Thyroid gland (tissue), 4 donors: ENCODE measurements around the gene CACNA1D. TPM values are rescaled to one million over a fixed set of nuclear protein-coding genes. Genes with fewer than 3 reads are reported as not detected.

Experiments used
- DNase-seq, 2 donors: peaks; one replicate each; pipeline ENCODE4 v3.0.0-alpha.2; 2019
- H3K27ac ChIP-seq, 3 donors: fragments of 200-600 bp; sonication (generic); 1 replicate in 2 of 3; 2 replicates in 1 of 3; pipeline ENCODE4 v1.5.1; 2016 to 2019; ENCODE audit warnings: mild to moderate bottlenecking in 1 of 3, moderate library complexity in 1 of 3
- H3K27me3 ChIP-seq: fragments of 200-600 bp; sonication (generic); one replicate; pipeline ENCODE4 v1.5.1; 2019
- H3K36me3 ChIP-seq, 2 donors: fragments of 200-600 bp; sonication (generic); one replicate each; pipeline ENCODE4 v1.5.1; 2016 to 2019
- H3K4me1 ChIP-seq, 2 donors: fragments of 200-600 bp; sonication (generic); one replicate each; pipeline ENCODE4 v1.5.1; 2017 to 2019
- H3K4me3 ChIP-seq, 3 donors: fragments of 200-600 bp; sonication (generic); replicated peaks in 1 of 3; 1 replicate in 2 of 3; 2 replicates in 1 of 3; pipeline ENCODE4 v1.5.1; 2016; ENCODE audit warnings: mild to moderate bottlenecking in 1 of 3
- H3K9me3 ChIP-seq: fragments of 200-600 bp; sonication (generic); one replicate; pipeline ENCODE4 v1.5.1; 2017
- CTCF ChIP-seq, 6 experiments: fragments of 200-600 bp in 3 of 6; fragments of 450-650 bp in 3 of 6; sonication (generic) in 3 of 6; IDR thresholded peaks; one replicate each; pipeline ENCODE4 v1.5.1; 2016 to 2019; ENCODE audit warnings: antibody characterized with exemption in 6 of 6, mild to moderate bottlenecking in 2 of 6, inconsistent platforms in 1 of 6, moderate library complexity in 1 of 6
- POLR2A ChIP-seq, 2 donors: fragments of 450-650 bp; IDR thresholded peaks; one replicate each; pipeline ENCODE4 v1.6.1; 2017; ENCODE audit warnings: antibody characterized with exemption in 2 of 2, mild to moderate bottlenecking in 2 of 2, moderate library complexity in 1 of 2
- WGBS, 2 donors: methylation state at CpG; one replicate each; pipeline ENCODE4 v1.1.5; 2017; 5-methylcytosine and 5-hydroxymethylcytosine counted together
- intact Hi-C: fragments of 100-400 bp; cut with DNase I; formaldehyde crosslinking; loops from one replicate; pipeline ENCODE4 v1.15.1; 2023
- total RNA-seq, 4 donors: library from RNA; depleted of rRNA; stranded (reverse); fragments of >200 nt; gene quantifications; one replicate each; pipeline ENCODE4 v1.2.3, GENCODE V29; 2016

The CACNA1D gene
- total RNA-seq, 4 donors from 2014 or later = 7.1 to 46.1 (median 27.3) TPM

- intact Hi-C loops = no loop called here
- WGBS, 2 donors = 6% methylated on average over 5 of the region's 91 CpGs; no CpG with 5 or more reads in 1 of the 2 donors
- DNase-seq = peak; percentile 72 to 76
- Histone ChIP-seq H3K27me3 (no peaks in the 10 kb centered on the region), H3K9me3 (no peaks in the 10 kb centered on the region), H3K4me3 (peak within 1 kb of the TSS; percentile 24 to 71 (median 59)), H3K27ac (peak within 1 kb of the TSS; percentile 5 to 80 (median 75)), H3K36me3 (no peaks in the 10 kb centered on the region), H3K4me1 (peaks cover 24 to 37% of the 10 kb centered on the region in 2 donors)
- TF ChIP-seq CTCF (IDR thresholded peaks at IDR 0.05) = no peak
- TF ChIP-seq POLR2A (IDR thresholded peaks at IDR 0.05) = peak in 1 of 2 donors; percentile 74
These were observed 351.9 kb downstream of the CACNA1D start, which contains the start of the genes CHDH and IL17RB for GRCh38 chr3:53846134-53846850. Gene CHDH, minus strand, starts transcription at chr3:53846419. Its CDS starts 22,411 bp downstream, at chr3:53824008. Gene IL17RB, plus strand, starts transcription at chr3:53846568. Its CDS starts 21 bp downstream, at chr3:53846589.

- Histone ChIP-seq H3K4me3 (peak overlapping the region in 1 of 3 donors; percentile 71), H3K36me3 (no peaks in the 10 kb centered on the region), H3K9me3 (no peaks in the 10 kb centered on the region), H3K4me1 (peaks cover 24 to 37% of the 10 kb centered on the region in 2 donors), H3K27ac (no peak overlapping the region), H3K27me3 (no peaks in the 10 kb centered on the region)
- WGBS, 2 donors = 63 to 68% methylated on average over 9 to 10 of the region's 10 CpGs
- DNase-seq = no peak
- intact Hi-C loops = no loop called here
- TF ChIP-seq CTCF (IDR thresholded peaks at IDR 0.05) (no peak), POLR2A (IDR thresholded peaks at IDR 0.05) (no peak)
These were observed 352.4 kb downstream of the CACNA1D start for GRCh38 chr3:53846851-53847155.

- WGBS, 2 donors = 95 to 98% methylated on average over 7 of the region's 7 CpGs
- intact Hi-C loops = no loop called here
- no peaks in the 10 kb centered on the region for H3K9me3 ChIP-seq
These were observed 355.5 kb downstream of the CACNA1D start for GRCh38 chr3:53849916-53850315.

GRCh38 chr3:53850895-53851294 lies 356.5 kb downstream of the CACNA1D start:
- DNase-seq = peak in 1 of 2 donors; percentile 18
- Histone ChIP-seq H3K4me1 (peaks cover 6 to 9% of the 10 kb centered on the region in 2 donors), H3K9me3 (no peaks in the 10 kb centered on the region), H3K27me3 (no peaks in the 10 kb centered on the region), H3K27ac (no peak overlapping the region), H3K4me3 (no peak overlapping the region), H3K36me3 (no peaks in the 10 kb centered on the region)
- intact Hi-C loops = no loop called here
- WGBS, 2 donors = 59 to 76% methylated on average over 5 of the region's 5 CpGs
- TF ChIP-seq CTCF (IDR thresholded peaks at IDR 0.05) (no peak), POLR2A (IDR thresholded peaks at IDR 0.05) (no peak)

More at GRCh38 chr3:53849916-53850315, 355.5 kb downstream of the CACNA1D start:
- DNase-seq = no peak
- Histone ChIP-seq H3K4me1 (peaks cover 9 to 10% of the 10 kb centered on the region in 2 donors), H3K4me3 (no peak overlapping the region), H3K27ac (no peak overlapping the region), H3K36me3 (no peaks in the 10 kb centered on the region), H3K27me3 (no peaks in the 10 kb centered on the region)
- no peak for TF ChIP-seq POLR2A (IDR thresholded peaks at IDR 0.05)
- no peak for TF ChIP-seq CTCF (IDR thresholded peaks at IDR 0.05)

GRCh38 chr3:53856964-53857363 lies 362.6 kb downstream of the CACNA1D start:
- intact Hi-C loops = no loop called here
- Histone ChIP-seq H3K36me3 (peaks cover under 1 to 14% of the 10 kb centered on the region in 2 donors), H3K4me3 (no peak overlapping the region), H3K27ac (no peak overlapping the region), H3K27me3 (no peaks in the 10 kb centered on the region), H3K9me3 (no peaks in the 10 kb centered on the region), H3K4me1 (peaks cover 0 to 5% of the 10 kb centered on the region in 2 donors)
- TF ChIP-seq CTCF (IDR thresholded peaks at IDR 0.05) (no peak), POLR2A (IDR thresholded peaks at IDR 0.05) (no peak)
- DNase-seq = no peak
- WGBS, 2 donors = 86 to 91% methylated on average over 7 of the region's 7 CpGs
